Adrenal gland (tissue), 5 donors: ENCODE data around the gene UBE3C.

Experiments used
- CTCF ChIP-seq, 6 experiments: fragments of 450-650 bp in 4 of 6; fragments of 200-600 bp in 2 of 6; sonication (generic) in 1 of 6; IDR thresholded peaks; 1 replicate in 5 of 6; 2 replicates in 1 of 6; pipeline versions ENCODE4 v1.5.1 to v1.8.0; 2016 to 2021; ENCODE audit warnings: antibody characterized with exemption in 6 of 6, mild to moderate bottlenecking in 2 of 6, moderate library complexity in 1 of 6
- POLR2A ChIP-seq, 2 donors: fragments of 450-650 bp; IDR thresholded peaks; one replicate each; pipeline ENCODE4 v1.6.1; 2017; ENCODE audit warnings: antibody characterized with exemption in 2 of 2, mild to moderate bottlenecking in 2 of 2, moderate library complexity in 1 of 2
- donor health status: DM: no; HTN: no; CAD: no.

GRCh38 chr7:157129907-157130460 lies 8.7 kb upstream of the UBE3C start:
- TF ChIP-seq CTCF (IDR thresholded peaks at IDR 0.05) (no peak), POLR2A (IDR thresholded peaks at IDR 0.05) (no peak)
